NT2/D1 (cell line): ENCODE measurements around the gene HNRNPA2B1.

Experiments used
- SUZ12 ChIP-seq: IDR thresholded peaks from 2 replicates; pipeline ENCODE4 v1.6.1; 2011; ENCODE audit not compliant: insufficient read length, insufficient read depth; ENCODE audit errors: extremely low read depth
- YY1 ChIP-seq: IDR thresholded peaks from 2 replicates; pipeline ENCODE4 v1.6.1; 2011; ENCODE audit not compliant: insufficient read length, insufficient read depth
- ZNF274 ChIP-seq: IDR thresholded peaks from 2 replicates; pipeline ENCODE4 v1.6.1; 2011; ENCODE audit warnings: mild to moderate bottlenecking, low read depth, low read length

- TF ChIP-seq SUZ12 (no peak), YY1 (no peak), ZNF274 (no peak)
These were observed 21.1 kb downstream of the HNRNPA2B1 start for GRCh38 chr7:26179422-26179821.
